Natural killer cell treated with Interleukin-12 subunit alpha and Interleukin-12 subunit beta and Interleukin-15 and Interleukin-18, amount 100 ng/mL, for 72 hours (primary cell): ENCODE measurements around the gene ZNF592. TPM values are rescaled to one million over a fixed set of nuclear protein-coding genes. Genes with fewer than 3 reads are reported as not detected.

Source experiments
- ATAC-seq, 2 donors: fragments of 150-1000 bp; cut with Tn5 transposase in 1 of 2; sonication (Bioruptor Pico), chemical (Tn5 transposase) in 1 of 2; 2 replicates each; pipeline ENCODE4 v1.10.0; 2021
- DNase-seq: peaks from one replicate; pipeline ENCODE4 v3.0.0; 2022; ENCODE audit warnings: low spot score
- H3K27ac Mint-ChIP-seq, 2 donors: 1 replicate in 1 of 2; 2 replicates in 1 of 2; pipeline ENCODE4 v1.8.0; 2022; ENCODE audit warnings: mixed read lengths in 2 of 2, mild to moderate bottlenecking in 1 of 2, moderate library complexity in 1 of 2
- H3K27me3 Mint-ChIP-seq, 2 donors: 1 replicate in 1 of 2; 2 replicates in 1 of 2; pipeline ENCODE4 v1.8.0; 2022; ENCODE audit warnings: mixed read lengths in 2 of 2
- H3K36me3 Mint-ChIP-seq: one replicate; pipeline ENCODE4 v1.8.0; 2022; ENCODE audit warnings: mixed read lengths
- H3K4me1 Mint-ChIP-seq, 2 donors: 1 replicate in 1 of 2; 2 replicates in 1 of 2; pipeline ENCODE4 v1.8.0; 2022; ENCODE audit warnings: low read depth in 2 of 2, mixed read lengths in 2 of 2, mild to moderate bottlenecking in 1 of 2
- H3K4me3 Mint-ChIP-seq: one replicate; pipeline ENCODE4 v1.8.0; 2022; ENCODE audit warnings: mixed read lengths
- H3K9me3 Mint-ChIP-seq: 2 replicates; pipeline ENCODE4 v1.8.0; 2022; ENCODE audit warnings: mixed read lengths
- total RNA-seq, 2 donors: library from RNA; stranded (reverse); gene quantifications; one replicate each; pipeline ENCODE4 v1.2.3, GENCODE V29; 2022

The ZNF592 gene
- total RNA-seq, 2 donors from 2014 or later, result 23.7 to 41.3 TPM

- DNase-seq, result no peak
- Mint-ChIP-seq H3K9me3 (no peaks in the 10 kb centered on the region), H3K36me3 (no peaks in the 10 kb centered on the region), H3K27ac (peak overlapping the region in 1 of 2 donors; percentile 43), H3K4me3 (no peak overlapping the region), H3K4me1 (peaks cover 14 to 20% of the 10 kb centered on the region in 2 donors), H3K27me3 (no peaks in the 10 kb centered on the region)
- ATAC-seq, result no peak
These were observed 27.6 kb downstream of the ZNF592 start for GRCh38 chr15:84775867-84776449.

GRCh38 chr15:84778194-84778593 lies 29.8 kb downstream of the ZNF592 start:
- Mint-ChIP-seq H3K27me3 (no peaks in the 10 kb centered on the region), H3K9me3 (no peaks in the 10 kb centered on the region), H3K27ac (no peak overlapping the region), H3K4me3 (no peak overlapping the region), H3K36me3 (no peaks in the 10 kb centered on the region), H3K4me1 (peaks cover 5 to 12% of the 10 kb centered on the region in 2 donors)
- DNase-seq, result no peak
- no peak for ATAC-seq

- DNase-seq, result no peak
- H3K27me3 Mint-ChIP-seq, result no peaks in the 10 kb centered on the region
- no peak for ATAC-seq
- no peaks in the 10 kb centered on the region for H3K9me3 Mint-ChIP-seq
- H3K4me3 Mint-ChIP-seq, result no peak overlapping the region
- H3K4me1 Mint-ChIP-seq, result peaks cover 11 to 19% of the 10 kb centered on the region in 2 donors
- H3K36me3 Mint-ChIP-seq, result peaks cover 5% of the 10 kb centered on the region
- no peak overlapping the region for H3K27ac Mint-ChIP-seq
These were observed 32.1 kb downstream of the ZNF592 start for GRCh38 chr15:84780492-84780891.

DNA sequence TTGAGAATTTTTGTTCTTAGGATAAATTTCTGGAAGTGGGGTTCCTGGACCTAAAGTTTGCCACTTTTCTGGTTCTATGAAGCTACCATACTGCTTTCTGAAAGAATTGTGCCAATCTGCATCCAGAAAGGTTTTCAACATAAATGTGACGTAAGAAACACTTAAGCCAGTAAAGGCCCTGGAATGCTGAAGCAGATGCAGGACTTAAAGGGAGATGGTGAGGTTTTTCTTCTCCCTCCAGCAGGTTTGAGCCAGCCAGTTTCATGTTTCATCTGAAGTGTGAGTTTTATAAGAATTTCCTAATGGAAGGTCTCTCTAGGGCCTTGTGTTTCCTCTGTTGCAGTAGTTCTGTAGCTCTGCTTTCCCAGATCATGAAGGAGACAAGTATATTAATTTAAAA lies 33.1 kb downstream of the ZNF592 start:
- no peak for DNase-seq
- Mint-ChIP-seq H3K27me3 (no peaks in the 10 kb centered on the region), H3K4me3 (no peak overlapping the region), H3K27ac (no peak overlapping the region), H3K36me3 (peaks cover 5% of the 10 kb centered on the region), H3K9me3 (no peaks in the 10 kb centered on the region), H3K4me1 (peaks cover 19 to 29% of the 10 kb centered on the region in 2 donors)
- no peak for ATAC-seq

DNA sequence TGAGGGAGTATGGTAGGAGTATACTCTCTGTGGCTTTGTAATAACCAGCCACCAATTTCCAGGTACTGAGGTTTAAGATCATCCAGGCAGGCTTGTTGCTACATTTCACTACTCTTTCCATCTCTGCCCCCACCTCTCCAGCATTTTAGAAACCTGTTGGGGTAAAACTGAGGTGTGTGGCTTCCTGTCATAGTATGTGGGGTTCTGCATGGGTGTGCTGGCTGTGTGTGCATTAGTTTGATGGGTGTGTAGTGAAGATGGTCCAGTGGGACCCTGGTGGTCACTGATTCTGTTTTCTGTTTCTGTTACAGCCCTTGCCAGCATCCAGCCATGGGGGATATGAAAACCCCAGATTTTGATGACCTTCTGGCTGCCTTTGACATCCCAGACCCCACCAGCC lies 34.0 kb downstream of the ZNF592 start:
- Mint-ChIP-seq H3K4me3 (no peak overlapping the region), H3K36me3 (peaks cover 5% of the 10 kb centered on the region), H3K27me3 (no peaks in the 10 kb centered on the region), H3K4me1 (peaks cover 19 to 29% of the 10 kb centered on the region in 2 donors), H3K9me3 (no peaks in the 10 kb centered on the region), H3K27ac (no peak overlapping the region)
- ATAC-seq, result no peak
- no peak for DNase-seq

DNA sequence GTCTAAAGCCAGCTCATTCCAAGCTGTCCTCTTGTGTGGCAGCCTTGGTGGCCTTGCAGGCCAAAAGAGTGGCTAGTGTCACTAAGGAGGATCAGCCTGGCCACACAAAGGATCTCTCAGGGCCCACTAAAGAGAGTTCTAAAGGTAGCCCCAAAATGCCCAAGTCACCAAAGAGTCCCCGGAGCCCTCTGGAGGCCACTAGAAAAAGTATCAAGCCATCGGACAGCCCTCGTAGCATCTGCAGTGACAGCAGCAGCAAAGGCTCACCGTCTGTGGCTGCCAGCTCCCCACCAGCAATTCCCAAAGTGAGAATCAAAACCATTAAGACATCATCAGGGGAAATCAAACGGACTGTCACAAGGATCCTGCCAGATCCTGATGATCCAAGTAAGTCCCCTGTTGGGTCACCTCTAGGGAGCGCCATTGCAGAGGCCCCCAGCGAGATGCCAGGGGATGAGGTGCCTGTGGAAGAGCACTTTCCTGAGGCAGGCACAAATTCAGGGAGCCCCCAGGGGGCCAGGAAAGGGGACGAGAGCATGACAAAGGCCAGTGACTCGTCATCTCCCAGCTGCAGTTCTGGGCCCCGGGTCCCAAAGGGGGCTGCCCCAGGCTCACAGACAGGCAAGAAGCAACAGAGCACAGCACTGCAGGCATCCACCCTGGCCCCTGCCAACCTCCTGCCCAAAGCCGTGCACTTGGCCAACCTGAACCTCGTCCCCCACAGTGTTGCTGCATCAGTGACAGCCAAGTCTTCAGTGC lies 35.3 kb downstream of the ZNF592 start:
- Mint-ChIP-seq H3K27me3 (no peaks in the 10 kb centered on the region), H3K9me3 (no peaks in the 10 kb centered on the region), H3K27ac (no peak overlapping the region)

GRCh38 chr15:84784262-84784661 lies 35.9 kb downstream of the ZNF592 start:
- Mint-ChIP-seq H3K4me3 (no peak overlapping the region), H3K9me3 (no peaks in the 10 kb centered on the region), H3K36me3 (peaks cover 5% of the 10 kb centered on the region), H3K27me3 (no peaks in the 10 kb centered on the region), H3K27ac (peak overlapping the region; percentile 15 to 43), H3K4me1 (peaks cover 29 to 33% of the 10 kb centered on the region in 2 donors)
- DNase-seq (no peak), ATAC-seq (no peak)

More for the DNA sequence above, 35.3 kb downstream of the ZNF592 start:
- peak in 1 of 2 donors; percentile 31 for ATAC-seq
- peaks cover 5% of the 10 kb centered on the region for H3K36me3 Mint-ChIP-seq
- no peak for DNase-seq
- peaks cover 29 to 34% of the 10 kb centered on the region in 2 donors for H3K4me1 Mint-ChIP-seq
- H3K4me3 Mint-ChIP-seq, result no peak overlapping the region

DNA sequence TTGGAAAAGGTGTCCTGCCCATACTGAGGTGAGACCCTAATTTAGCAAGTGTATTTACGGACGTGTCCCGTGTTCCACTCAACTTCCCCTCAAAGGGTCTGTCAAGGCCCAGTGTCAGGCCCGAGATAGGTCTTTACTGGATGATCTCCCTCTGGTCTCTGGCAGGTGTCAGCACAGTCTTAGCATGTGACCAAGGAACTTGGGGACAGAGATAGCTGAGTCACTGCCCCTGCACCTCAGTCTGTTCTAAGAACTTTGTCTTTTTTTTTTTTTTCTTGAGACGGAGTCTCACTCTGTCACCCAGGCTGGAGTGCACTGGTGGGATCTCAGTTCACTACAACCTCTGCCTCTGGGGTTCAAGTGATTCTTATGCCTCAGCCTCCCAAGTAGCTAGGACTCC lies 36.7 kb downstream of the ZNF592 start:
- Mint-ChIP-seq H3K9me3 (no peaks in the 10 kb centered on the region), H3K27me3 (no peaks in the 10 kb centered on the region), H3K36me3 (peaks cover 5% of the 10 kb centered on the region), H3K27ac (peak overlapping the region; percentile 15 to 43), H3K4me1 (peaks cover 29 to 33% of the 10 kb centered on the region in 2 donors), H3K4me3 (peak overlapping the region; percentile 15)
- no peak for ATAC-seq
- no peak for DNase-seq

DNA sequence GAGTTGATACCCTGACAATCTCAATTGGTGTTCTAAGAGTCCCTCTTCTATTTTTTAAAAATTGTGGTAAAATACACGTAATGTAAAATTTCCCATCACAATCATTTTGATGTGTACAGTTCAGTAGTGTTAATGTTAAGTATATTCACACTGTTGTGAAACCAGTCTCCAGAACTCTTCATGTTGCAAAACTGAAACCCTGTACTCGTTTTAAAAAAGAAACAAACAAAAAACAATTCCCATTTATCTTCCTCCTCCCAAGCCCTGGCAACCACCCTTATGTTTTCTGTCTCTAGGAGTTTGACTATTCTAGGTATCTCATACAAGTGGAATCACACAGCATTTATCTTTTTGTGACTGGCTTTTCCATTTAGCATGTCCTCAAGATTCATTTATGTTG lies 40.1 kb downstream of the ZNF592 start:
- Mint-ChIP-seq H3K27ac (peak overlapping the region; percentile 39 to 43), H3K4me1 (peaks cover 34 to 43% of the 10 kb centered on the region in 2 donors), H3K9me3 (no peaks in the 10 kb centered on the region), H3K4me3 (peak overlapping the region; percentile 16), H3K27me3 (no peaks in the 10 kb centered on the region), H3K36me3 (peaks cover 20% of the 10 kb centered on the region)
- ATAC-seq, result no peak
- DNase-seq, result no peak

DNA sequence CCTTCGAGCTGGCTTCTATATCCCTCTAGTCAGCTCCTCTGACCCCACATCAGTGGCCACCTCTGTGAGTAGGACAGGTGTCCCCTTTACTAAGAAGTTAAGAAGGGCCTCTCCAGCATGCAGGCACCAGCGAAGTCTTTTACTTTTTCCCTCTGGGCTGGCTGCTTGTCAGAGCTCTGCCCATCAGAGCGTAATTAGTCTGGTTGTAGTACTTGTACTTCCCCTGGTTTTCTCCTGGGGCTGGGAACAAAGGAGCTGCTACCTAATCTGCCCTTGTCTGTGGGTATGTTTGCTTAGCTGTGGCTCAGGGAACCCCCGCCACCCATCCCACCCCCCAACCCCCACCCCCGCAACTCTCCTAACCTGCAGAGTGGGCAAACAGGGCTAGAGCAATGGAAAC lies 41.4 kb downstream of the ZNF592 start:
- DNase-seq (no peak), ATAC-seq (no peak)
- no peak overlapping the region for H3K4me3 Mint-ChIP-seq
- H3K9me3 Mint-ChIP-seq, result no peaks in the 10 kb centered on the region
- no peaks in the 10 kb centered on the region for H3K27me3 Mint-ChIP-seq
- peaks cover 32 to 42% of the 10 kb centered on the region in 2 donors for H3K4me1 Mint-ChIP-seq
- H3K27ac Mint-ChIP-seq, result no peak overlapping the region
- peaks cover 22% of the 10 kb centered on the region for H3K36me3 Mint-ChIP-seq

- Mint-ChIP-seq H3K36me3 (peaks cover 18% of the 10 kb centered on the region), H3K4me3 (no peak overlapping the region), H3K27me3 (no peaks in the 10 kb centered on the region), H3K27ac (no peak overlapping the region), H3K4me1 (peaks cover 28 to 34% of the 10 kb centered on the region in 2 donors), H3K9me3 (no peaks in the 10 kb centered on the region)
- no peak for DNase-seq
- ATAC-seq, result no peak
These were observed 42.3 kb downstream of the ZNF592 start for GRCh38 chr15:84790676-84791075.

GRCh38 chr15:84791763-84792162 lies 43.4 kb downstream of the ZNF592 start:
- Mint-ChIP-seq H3K27ac (no peak overlapping the region), H3K27me3 (no peaks in the 10 kb centered on the region), H3K4me1 (peaks cover 20 to 28% of the 10 kb centered on the region in 2 donors), H3K4me3 (no peak overlapping the region), H3K36me3 (peaks cover 18% of the 10 kb centered on the region), H3K9me3 (no peaks in the 10 kb centered on the region)
- ATAC-seq (no peak), DNase-seq (no peak)

GRCh38 chr15:84793431-84794161 lies 45.2 kb downstream of the ZNF592 start:
- Mint-ChIP-seq H3K9me3 (no peaks in the 10 kb centered on the region), H3K4me3 (no peak overlapping the region), H3K27ac (no peak overlapping the region), H3K27me3 (no peaks in the 10 kb centered on the region), H3K4me1 (peaks cover 8 to 17% of the 10 kb centered on the region in 2 donors), H3K36me3 (peaks cover 18% of the 10 kb centered on the region)
- DNase-seq (no peak), ATAC-seq (no peak)

DNA sequence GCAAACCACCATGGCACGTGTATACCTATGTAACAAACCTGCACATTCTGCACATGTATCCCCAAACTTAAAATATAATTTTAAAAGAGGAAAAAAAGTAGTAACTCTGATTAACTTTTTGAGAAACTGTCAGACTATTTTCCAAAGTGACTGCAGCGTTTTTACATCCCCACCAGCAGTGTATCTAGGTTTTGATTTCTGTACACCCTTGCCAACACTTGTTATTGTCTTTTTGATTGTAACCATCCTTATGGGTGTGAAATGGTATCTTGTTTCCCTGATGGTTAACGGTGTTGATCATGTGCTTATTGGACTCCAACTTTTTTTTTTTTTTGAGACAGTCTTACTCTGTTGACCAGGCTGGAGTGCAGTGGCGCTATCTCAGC lies 45.8 kb downstream of the ZNF592 start:
- no peak for ATAC-seq
- Mint-ChIP-seq H3K27ac (no peak overlapping the region), H3K27me3 (no peaks in the 10 kb centered on the region), H3K4me1 (peaks cover 5 to 15% of the 10 kb centered on the region in 2 donors), H3K9me3 (no peaks in the 10 kb centered on the region), H3K4me3 (no peak overlapping the region), H3K36me3 (peaks cover 18% of the 10 kb centered on the region)
- no peak for DNase-seq
